HG02642 (cell line): ENCODE data around the gene ARID1B.

ENCODE experiments used
- ATAC-seq: cut with Tn5 transposase; IDR thresholded peaks from one replicate; pipeline ENCODE4 v1.9.1; 2021; ENCODE audit warnings: mild to moderate bottlenecking; ENCODE audit not compliant: unreplicated experiment, poor library complexity

Gene ARID1B

GRCh38 chr6:156776840-156777576 lies at the start of gene ARID1B:
ARID1B (plus strand) TSS chr6:156777378; CDS start chr6:156777681, 303 bp downstream.
- peak; percentile 59 for ATAC-seq

GRCh38 chr6:156727715-156728385 lies 49.3 kb upstream of the ARID1B start:
- ATAC-seq = peak; percentile 55

GRCh38 chr6:156729248-156729647 lies 47.9 kb upstream of the ARID1B start:
- no peak for ATAC-seq

GRCh38 chr6:156731396-156731795 lies 45.8 kb upstream of the ARID1B start:
- ATAC-seq = no peak

GRCh38 chr6:156735751-156736150 lies 41.4 kb upstream of the ARID1B start:
- no peak for ATAC-seq

GRCh38 chr6:156740604-156741003 lies 36.6 kb upstream of the ARID1B start:
- no peak for ATAC-seq

GRCh38 chr6:156741287-156742073 lies 35.7 kb upstream of the ARID1B start:
- no peak for ATAC-seq

- no peak for ATAC-seq
These were observed 29.5 kb upstream of the ARID1B start for GRCh38 chr6:156747715-156748114.

GRCh38 chr6:156748504-156748903 lies 28.7 kb upstream of the ARID1B start:
- ATAC-seq = no peak

- ATAC-seq = peak; percentile 68
These were observed 24.4 kb upstream of the ARID1B start for GRCh38 chr6:156752666-156753301.

- no peak for ATAC-seq
These were observed 20.3 kb upstream of the ARID1B start for GRCh38 chr6:156756630-156757610.

- ATAC-seq = no peak
These were observed 19.3 kb upstream of the ARID1B start for GRCh38 chr6:156757849-156758248.

GRCh38 chr6:156760377-156760776 lies 16.8 kb upstream of the ARID1B start:
- ATAC-seq = no peak

- ATAC-seq = no peak
These were observed 14.6 kb upstream of the ARID1B start for GRCh38 chr6:156762547-156762946.

- no peak for ATAC-seq
These were observed 12.1 kb upstream of the ARID1B start for GRCh38 chr6:156765117-156765516.

GRCh38 chr6:156767603-156768467 lies 9.3 kb upstream of the ARID1B start:
- peak; percentile 95 for ATAC-seq

- ATAC-seq = no peak
These were observed 6.1 kb upstream of the ARID1B start for GRCh38 chr6:156771047-156771446.

- no peak for ATAC-seq
These were observed 5.4 kb upstream of the ARID1B start for GRCh38 chr6:156771761-156772160.

- no peak for ATAC-seq
These were observed 3.7 kb upstream of the ARID1B start for GRCh38 chr6:156773476-156773875.
